ENCODE results near the gene U2SURP.

The U2SURP gene

DNA sequence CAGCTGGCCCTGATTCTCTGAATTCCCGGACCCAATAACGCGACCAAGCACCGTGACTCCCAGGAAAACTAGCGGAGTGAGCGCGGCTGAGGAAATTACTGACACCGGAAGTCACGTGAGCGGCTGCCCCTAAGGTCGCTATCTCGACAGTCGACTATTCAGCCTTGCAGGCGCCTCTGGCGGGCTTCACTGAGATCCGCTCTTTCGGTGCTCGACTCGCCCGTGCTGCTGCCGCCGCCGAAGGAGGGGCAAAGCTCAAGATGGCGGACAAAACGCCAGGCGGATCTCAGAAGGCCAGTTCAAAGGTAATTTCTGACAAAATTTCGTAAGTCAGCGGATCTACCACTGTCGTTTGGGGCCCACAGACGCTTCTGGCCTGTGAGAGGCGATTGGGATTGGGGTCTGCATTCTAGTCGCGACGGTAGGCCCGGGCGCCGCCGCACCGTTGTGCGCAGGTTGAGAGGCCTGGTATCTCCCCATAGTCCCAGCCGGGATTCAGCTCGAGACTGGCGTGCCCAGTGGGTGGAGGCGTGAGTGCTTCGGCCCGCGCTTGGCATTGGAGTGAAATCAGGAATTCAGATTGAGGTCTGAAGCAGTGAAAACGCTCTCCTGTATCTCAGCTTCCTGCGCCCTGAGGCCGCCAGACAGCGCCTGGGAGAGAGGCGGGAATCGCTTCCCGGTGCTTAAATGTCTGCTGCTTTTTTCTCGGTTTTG lies at the start of gene U2SURP:
Gene U2SURP (plus strand): TSS at position 202 of the 714 bp plus-strand sequence. CDS start 59 bp downstream, at position 261.
- DNase-seq (ENCODE audit: low spot score): peak; percentile 98

DNA sequence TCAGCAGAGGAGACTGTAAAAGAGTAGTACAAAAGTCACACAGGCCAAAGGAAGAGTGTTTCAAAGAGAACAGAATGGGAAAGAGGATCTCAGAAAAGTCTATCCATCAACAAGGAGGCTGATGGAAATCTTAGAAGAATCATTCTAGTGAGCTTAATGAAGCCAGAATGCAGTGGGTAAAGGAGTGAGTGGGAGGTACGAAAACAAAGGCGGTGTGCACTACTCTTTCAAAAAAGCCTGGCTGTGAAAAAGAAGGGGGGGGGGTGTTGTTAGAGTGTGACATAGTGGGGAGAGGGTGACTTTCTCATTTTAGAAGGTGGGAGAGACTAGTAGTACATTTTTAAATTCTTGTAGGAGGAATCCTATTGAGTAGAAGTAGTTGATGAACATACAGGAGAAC lies 49.6 kb upstream of the U2SURP start:
- DNase-seq (ENCODE audit: low spot score): no peak

DNA sequence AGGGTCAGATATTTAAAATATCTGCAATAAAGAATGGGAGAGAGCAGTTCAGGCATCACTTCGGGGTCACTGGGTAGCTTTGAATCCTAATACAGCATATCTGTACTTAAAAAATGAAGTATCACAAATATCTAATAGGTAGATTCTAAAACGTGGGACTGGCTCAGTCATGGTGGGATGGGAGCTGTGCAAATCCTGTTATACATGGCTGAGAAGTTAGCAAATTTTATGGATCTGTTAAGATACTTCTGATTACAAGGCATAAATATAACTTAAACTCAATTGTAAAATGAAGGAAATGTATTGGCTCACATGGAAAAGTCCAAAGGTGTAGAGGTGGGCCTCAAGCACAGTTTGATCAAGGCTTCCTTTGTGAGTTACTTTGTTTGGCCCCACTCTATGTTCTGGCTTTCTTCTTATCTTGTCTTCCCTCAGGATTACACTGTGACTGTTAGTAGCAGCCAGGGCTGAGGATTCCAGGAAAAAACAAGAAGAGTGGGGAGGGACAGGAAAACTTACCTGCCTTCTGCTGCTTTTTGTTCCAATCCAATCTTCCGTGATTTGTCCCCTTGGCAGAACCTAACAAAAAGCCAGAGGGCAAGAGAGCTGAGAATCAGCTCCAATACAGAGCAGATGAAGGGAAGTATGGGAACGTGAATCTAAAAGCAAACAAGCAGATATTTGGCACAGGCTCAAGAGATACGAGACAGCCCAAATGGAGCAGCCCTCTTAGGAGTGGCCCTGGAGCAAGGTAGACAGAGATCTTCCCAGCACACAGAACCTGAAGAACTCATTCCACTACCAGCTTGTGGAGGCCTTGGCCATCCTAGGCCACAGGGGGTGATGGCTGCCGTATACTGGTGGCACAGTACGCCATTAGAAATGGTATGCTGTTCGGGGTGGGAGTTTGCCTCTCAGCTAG lies 48.8 kb upstream of the U2SURP start:
- no peak for DNase-seq (ENCODE audit: low spot score)

DNA sequence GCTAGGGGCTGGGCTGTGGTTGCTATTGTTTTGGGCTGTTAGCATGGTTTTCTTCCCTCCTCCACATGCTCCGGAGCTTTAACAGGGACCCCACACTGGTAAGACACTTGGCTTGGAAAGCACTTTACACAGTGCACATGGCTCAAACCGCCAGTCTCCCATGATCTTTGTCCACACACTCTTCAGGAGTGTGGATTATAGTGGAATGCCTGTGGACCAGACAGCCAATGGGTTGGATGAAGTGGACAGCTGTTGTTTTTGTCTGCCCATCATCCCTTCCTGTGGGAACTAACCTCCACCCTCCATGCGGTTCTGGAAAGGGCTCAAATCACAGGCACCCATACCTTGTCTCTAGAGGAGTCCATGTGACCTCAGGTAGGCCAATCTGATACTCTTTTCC lies 47.9 kb upstream of the U2SURP start:
- no peak for DNase-seq (ENCODE audit: low spot score)

DNA sequence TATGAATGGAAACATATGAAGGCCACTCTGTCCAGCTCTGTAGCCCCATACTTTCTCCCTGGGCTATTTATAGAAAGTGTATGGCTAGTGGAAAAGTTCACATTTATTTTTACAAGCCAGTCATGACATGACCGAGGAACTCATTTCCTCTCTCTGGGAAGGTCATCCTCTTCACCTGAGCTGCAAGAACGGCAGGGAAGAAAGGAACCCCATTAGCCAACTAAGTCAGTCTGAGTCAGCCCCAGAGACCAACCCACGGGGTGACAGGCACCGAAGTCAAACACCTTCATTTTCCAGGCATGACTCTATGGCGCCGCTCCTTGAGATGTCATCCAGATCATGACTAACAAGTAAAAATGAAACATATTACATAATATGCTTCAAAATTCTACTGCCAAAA lies 42.7 kb upstream of the U2SURP start:
- DNase-seq (ENCODE audit: low spot score): no peak

DNA sequence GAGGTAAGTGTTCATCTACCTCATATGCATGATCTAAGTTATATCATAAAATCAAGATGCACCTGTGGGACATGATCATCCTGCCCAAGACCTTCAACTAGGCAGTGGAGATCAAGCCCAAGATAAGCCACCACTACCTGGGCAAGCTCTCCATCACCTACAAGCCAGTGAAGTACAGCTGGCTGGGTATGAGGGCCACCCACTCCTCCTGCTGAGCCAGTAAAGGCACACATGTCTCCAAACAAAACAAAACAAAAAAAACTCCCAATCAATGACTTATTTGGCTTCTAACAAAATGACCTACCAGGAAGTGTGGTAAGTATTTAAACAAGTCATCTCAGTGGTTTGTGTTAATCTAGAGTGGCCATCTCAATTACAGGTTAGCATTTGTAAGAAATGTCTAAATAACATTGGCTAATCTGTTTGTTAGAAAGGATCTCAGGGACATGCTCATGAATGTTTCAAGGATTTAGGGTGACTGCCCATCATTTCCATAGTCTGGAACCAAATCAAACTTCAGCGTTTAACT lies 41.0 kb upstream of the U2SURP start:
- DNase-seq (ENCODE audit: low spot score): no peak

DNA sequence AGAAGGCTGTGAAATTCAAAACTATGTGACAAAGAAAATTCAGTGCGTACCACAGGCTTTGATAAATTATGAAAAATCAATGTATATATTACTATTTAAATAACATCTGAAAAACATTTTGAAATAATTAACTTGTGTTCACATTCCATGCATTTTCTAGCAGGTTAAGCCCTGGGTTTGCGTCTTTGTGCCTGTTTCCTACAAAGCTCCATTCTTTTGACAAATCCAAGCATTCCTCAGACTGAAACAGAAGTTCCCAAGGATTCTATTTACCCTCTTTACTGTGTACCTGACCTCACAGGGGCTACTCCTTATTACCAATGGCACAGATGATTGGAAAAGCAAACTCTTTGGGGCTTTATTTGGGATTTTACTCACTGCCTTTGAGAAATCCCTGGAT lies 39.8 kb upstream of the U2SURP start:
- DNase-seq (ENCODE audit: low spot score): no peak

DNA sequence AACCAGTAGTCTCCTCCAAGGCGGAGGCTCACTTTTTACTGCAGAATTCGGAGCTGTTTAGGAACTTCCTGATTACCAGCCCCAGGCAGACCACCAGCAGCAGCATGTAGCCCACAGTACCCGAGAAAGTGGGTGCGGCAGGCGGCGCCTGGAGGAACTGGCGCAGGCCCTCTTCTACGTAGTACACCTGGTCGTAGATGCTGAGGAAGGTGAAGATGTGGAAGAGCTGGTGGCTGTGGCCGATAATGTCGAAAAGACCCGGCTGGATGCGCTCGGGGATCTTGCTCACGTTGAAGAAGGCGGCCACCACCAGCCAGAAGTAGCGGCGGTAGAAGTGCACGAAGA lies 39.2 kb upstream of the U2SURP start:
- DNase-seq (ENCODE audit: low spot score): no peak

DNA sequence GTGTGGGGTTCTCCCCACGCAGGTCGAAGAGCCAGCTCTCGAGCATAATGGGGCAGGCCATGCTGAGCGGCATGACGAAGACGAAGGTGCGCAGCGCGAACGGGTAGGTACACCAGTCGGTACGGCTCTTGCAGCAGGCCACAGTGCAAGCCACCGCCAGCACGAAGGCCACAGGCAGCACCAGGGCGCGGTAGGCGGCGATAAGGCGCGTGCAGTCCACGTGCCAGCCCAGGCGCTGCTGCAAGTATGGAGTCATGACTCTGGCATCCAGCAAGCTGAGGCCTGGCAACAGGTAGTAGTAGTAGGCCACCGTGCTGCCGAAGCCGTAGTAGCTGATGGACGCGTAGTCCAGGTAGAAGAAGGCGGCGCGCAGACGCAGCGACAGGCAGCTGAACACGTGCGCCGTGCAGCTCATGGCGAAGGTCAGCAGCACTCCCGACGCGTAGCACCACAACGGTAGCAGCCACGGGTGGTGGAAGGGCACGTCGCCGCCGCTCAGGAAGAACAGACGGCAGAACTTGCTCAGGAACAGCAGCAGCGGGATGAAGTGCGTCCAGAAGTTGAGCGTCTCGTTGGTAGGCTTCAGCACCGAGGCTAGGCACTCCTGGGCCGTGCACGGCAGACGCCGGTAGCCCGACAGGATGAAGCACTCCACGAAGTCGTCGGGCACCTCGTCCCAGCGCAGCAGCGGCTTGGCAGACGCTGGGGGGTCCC lies 38.7 kb upstream of the U2SURP start:
- no peak for DNase-seq (ENCODE audit: low spot score)

DNA sequence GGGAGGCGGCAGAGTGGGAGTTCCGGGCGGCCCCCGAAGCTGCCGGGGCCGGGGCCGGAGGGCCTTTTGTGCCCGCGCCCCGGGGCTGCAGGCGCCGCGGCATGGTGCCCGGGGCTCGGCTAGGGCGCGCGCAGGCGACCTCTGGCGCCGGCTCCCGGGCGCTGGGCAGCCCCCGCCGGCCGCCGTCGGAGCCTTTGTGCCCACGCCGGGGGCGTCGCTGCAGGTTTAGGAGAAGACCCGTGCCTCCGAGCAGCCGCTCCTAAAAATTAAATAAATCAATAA lies 38.2 kb upstream of the U2SURP start:
- DNase-seq (ENCODE audit: low spot score): no peak

DNA sequence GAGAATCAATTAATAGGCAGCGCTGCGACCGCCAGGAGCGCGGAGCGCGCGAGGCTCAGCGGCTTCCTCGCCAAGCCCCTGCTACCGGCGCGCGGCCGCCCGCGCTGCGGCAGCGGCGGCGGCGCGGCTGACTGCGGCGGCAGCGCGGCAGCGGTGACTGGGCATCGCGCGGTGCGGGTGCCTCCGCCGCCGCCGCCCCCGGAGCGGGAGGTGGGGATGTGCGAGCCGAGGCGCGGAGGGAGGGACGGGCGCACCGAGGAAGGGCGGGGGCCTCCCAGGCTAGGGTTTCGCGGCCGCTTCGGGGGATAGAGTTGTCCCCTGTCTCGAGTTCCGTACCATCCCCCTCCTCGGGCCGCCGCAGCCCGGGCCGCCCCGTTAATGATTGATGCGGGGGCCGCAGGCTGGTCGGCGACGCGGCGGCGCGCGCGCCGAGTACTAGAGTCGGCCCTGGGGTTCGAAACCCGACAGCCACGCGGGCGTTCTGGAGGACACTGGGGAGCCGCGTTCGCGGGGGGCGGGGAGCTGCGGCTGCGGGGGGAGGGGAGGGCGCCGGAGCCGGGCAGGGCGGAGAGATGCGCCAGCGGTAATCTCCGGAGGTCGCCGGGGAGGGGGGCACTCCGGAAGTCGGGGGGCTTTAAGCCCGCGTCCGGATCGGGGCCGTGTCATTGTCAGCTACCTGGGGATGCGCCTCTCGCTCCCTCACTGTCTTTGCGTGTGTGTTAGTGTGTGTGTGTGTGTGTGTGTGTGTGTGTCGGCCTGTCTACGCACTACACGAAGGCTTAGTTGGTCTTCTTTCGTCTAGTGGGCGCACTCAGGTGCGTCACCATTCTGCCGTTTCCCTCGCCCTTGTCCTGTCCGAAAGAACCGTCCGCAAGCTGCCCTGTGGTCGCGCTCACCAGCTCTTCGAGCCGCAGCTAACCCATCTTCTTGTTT lies 37.6 kb upstream of the U2SURP start, which contains the start of gene PAQR9:
Gene PAQR9 (minus strand): TSS at position 159 of the 933 bp plus-strand sequence. CDS start 338 bp downstream, outside the sequence.
- no peak for DNase-seq (ENCODE audit: low spot score)

DNA sequence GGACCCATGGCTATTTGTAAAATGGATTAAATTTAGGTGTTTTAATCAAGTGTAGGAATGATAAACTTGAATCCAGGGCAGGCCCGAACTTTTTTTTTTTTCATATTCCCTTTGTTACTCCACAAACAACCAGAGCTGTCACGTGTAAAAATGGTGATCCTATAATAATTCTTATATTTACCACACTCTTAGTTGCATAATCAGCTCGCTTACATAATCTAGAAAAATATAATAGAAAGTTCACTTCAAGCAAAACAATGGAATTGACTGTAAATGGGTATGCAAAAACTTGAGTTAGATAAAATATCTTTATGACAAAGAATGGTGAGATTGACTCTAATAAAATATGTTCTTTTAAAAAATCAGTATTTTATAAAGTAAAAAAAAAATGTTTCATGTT lies 35.8 kb upstream of the U2SURP start:
- no peak for DNase-seq (ENCODE audit: low spot score)

DNA sequence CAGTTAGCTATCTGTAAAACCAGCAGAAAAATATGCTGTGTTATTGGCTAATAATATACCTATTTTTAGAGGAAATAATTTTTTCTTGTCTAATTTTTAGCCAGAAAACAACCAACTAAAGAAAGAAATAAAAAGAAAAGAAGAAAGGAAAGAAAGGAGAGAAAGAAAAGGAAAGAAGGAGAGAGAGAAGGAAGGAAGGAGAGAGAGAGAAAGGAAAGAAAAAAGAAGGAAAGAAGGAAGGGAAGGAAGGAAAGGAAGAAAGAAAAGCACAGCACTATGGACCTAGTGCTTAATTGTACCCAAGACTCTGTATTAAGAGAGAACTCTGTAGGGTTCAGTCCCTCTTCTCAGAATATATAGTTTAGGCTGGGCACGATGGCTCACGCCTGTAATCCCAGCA lies 34.6 kb upstream of the U2SURP start:
- no peak for DNase-seq (ENCODE audit: low spot score)

DNA sequence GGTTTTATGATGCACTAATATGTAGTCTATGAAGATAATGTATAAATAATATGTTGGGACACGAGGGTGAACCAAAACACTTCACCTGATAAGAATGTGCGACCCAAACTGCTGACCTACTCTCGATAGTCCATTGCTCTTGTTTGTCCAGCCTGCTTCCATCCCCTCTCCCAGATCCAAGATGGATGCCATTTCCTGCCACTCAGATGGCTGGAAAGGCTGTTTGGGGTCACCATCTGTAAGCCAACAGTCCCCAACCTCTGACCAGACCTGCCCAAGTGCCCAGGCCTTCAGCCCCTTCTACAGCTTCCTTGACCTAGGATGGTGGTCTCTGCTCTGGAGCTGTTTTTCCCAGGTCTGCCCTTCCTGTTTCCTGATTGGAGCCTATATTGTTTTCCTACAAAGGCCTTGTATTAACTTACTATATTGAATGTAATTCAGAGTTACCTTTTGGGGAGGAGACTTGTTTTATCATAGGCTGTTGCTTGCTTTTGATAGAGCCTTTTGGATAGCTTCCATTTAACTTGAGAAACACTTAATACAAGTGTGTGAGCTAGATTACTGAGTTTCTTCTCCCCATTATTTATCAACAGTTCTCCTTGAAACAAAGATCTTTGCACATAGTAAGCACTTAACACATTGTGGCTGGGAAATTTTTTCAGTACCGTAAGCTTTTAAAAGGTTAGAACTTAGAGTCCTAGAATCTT lies 32.9 kb upstream of the U2SURP start:
- no peak for DNase-seq (ENCODE audit: low spot score)

DNA sequence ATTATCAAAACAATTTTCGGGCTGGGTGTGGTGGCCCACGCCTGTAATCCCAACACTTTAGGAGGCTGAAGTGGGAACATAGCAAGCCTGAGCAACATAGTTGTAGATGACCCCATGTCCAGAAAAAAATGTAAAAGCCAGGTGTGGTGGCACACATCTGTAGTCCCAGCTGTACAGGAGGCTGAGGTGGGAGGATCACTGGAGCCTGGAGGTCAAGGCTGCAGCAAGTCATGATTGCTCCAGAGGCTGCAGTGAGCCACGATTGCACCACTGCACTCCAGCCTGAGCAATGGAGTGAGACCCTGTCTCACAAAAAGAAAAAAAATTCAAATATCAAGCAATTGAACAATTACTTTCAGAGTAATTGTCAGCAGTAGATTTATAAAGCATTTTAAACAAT lies 29.9 kb upstream of the U2SURP start:
- no peak for DNase-seq (ENCODE audit: low spot score)

DNA sequence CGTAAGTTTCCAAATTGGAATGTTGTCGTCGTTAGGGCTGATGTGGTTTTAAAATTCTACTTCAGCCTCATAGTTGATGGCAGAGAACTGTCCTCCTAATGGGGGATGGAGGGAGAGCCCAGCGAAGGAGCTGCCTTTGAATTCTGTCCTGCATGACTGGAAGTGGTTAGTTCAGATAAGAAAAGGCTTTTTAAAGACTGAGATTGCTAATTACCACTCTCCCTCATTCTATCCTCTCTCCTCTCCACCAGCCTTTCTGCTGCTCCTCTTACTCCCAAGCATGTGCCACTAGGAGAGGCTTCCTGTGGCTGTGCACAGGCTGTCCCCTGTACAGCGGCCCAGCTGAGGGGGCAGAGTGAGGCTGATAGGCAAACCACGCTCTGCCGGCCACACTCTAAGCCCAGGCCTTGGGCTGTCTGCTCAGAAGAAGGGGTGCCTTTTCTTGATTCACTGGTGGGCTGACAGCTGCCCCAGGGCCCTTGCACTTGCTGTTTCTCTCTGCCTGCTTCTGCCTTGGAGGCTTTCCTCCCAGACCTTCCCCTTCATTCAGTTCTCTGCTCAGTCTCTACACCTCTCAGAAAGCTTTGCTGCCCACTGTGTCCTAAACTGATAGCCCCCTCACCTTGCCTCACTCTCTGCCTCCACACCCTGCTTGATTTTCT lies 29.1 kb upstream of the U2SURP start:
- no peak for DNase-seq (ENCODE audit: low spot score)

DNA sequence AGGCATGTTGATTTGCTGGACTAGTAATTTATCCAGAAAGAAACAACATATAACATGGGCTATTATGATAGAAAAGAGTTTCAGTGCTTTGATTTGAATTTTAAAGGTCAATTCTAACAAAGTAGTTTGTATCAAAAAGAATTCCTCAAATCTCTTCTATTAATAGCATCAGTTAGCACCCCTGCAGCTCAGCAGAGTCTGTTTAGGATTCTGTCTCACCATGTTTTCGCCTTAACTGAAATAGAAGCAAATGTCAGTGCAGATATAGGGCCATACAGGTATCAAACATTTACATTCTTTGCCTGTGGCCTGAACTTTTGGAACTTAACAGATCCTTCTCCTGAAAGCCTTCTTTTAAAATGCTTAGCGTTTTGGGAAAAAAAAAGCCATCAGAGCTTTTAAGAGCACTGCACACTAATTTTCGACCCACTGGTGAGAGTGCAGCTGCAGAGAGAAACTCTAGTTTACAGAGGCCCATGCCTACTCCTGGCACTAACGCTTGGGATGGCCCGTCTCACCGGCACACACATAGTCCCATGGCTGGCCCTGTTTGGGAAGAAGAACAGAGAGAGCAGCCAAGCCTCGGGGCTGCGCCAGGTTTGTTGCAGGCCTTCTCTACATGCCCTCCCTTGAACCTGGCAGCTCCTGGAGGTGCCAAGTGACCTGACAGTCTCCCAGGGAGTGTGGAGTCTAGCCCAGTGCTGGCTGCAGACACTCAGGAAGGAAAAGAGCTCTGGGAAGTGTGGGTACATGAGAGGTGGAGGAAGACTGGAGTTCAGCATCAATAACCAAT lies 28.0 kb upstream of the U2SURP start:
- DNase-seq (ENCODE audit: low spot score): no peak

DNA sequence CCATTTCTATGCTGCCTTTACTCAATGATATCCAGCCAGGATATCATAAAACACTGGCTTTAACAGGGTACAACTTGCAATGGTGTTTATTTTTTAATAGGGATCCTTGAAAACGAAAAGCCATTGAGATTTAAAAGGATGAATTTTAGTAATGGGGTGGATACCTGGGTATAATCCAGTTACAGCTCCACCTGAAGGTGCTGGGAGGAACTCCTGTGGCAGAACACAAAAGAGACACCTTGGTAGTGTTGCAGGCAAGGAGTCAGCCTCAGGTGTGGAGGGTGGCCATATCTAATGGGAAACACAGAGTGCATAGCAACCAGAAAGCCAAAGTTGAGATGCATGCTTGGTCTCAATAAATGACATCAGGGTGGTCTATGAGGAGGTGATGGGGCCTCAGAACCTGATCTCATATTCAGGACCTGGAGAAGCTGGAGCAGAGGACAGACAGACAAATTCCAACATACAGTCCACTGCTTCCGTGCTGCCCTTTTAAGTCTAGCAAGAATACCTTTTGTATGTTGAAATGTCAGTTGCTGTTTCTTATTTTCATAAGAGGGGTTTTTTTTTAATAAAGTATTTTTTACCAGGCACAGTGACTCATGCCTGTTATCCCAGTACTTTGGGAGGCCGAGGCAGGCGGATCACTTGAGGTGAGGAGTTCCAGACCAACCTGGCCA lies 25.9 kb upstream of the U2SURP start:
- no peak for DNase-seq (ENCODE audit: low spot score)
